Measurements from ENCODE around the gene MDGA2.

MDGA2 gene

GRCh38 chr14:47057364-47057763 lies 618.0 kb downstream of the MDGA2 start:
- no peak for DNase-seq (ENCODE audit: low read depth, low spot score)
- no peaks in the 10 kb centered on the region for H3K36me3 ChIP-seq (ENCODE audit: insufficient read depth, low read length)
- no peak overlapping the region for H3K4me3 ChIP-seq
- no peak for TF ChIP-seq FOXP2 (optimal IDR thresholded peaks at IDR 0.05; ENCODE audit: control extremely low read depth, extremely low read length, insufficient read depth)
- TF ChIP-seq EZH2 (IDR thresholded peaks at IDR 0.05), result no peak
- no peak for TF ChIP-seq POLR2AphosphoS5 (IDR thresholded peaks at IDR 0.05; ENCODE audit: borderline replicate concordance, low read depth, low read length)
- no peak overlapping the region for H3K9ac ChIP-seq (ENCODE audit: insufficient read length)
- no peak overlapping the region for H3K27ac ChIP-seq
- no peaks in the 10 kb centered on the region for H3K9me3 ChIP-seq (ENCODE audit: low read depth, low read length)

GRCh38 chr14:47044841-47045240 lies 630.6 kb downstream of the MDGA2 start:
- H3K9ac ChIP-seq (ENCODE audit: insufficient read length), result no peak overlapping the region
- H3K9me3 ChIP-seq (ENCODE audit: low read depth, low read length), result no peaks in the 10 kb centered on the region
- H3K36me3 ChIP-seq (ENCODE audit: insufficient read depth, low read length), result no peaks in the 10 kb centered on the region
- H3K27ac ChIP-seq, result no peak overlapping the region
- H3K4me3 ChIP-seq, result no peak overlapping the region
- TF ChIP-seq EZH2 (IDR thresholded peaks at IDR 0.05) (no peak), FOXP2 (optimal IDR thresholded peaks at IDR 0.05; ENCODE audit: control extremely low read depth, extremely low read length, insufficient read depth) (no peak), POLR2AphosphoS5 (IDR thresholded peaks at IDR 0.05; ENCODE audit: borderline replicate concordance, low read depth, low read length) (no peak)
- DNase-seq (ENCODE audit: low read depth, low spot score), result no peak

- Histone ChIP-seq H3K27ac (no peak overlapping the region), H3K36me3 (ENCODE audit: insufficient read depth, low read length) (no peaks in the 10 kb centered on the region), H3K9me3 (ENCODE audit: low read depth, low read length) (no peaks in the 10 kb centered on the region), H3K4me3 (no peak overlapping the region), H3K9ac (ENCODE audit: insufficient read length) (no peak overlapping the region)
- DNase-seq (ENCODE audit: low read depth, low spot score), result no peak
- TF ChIP-seq EZH2 (IDR thresholded peaks at IDR 0.05), result no peak
- TF ChIP-seq FOXP2 (optimal IDR thresholded peaks at IDR 0.05; ENCODE audit: control extremely low read depth, extremely low read length, insufficient read depth), result no peak
- no peak for TF ChIP-seq POLR2AphosphoS5 (IDR thresholded peaks at IDR 0.05; ENCODE audit: borderline replicate concordance, low read depth, low read length)
Measured at GRCh38 chr14:47040550-47040949, 634.9 kb downstream of the MDGA2 start.

GRCh38 chr14:47039336-47039735 lies 636.1 kb downstream of the MDGA2 start:
- no peak for TF ChIP-seq EZH2 (IDR thresholded peaks at IDR 0.05)
- no peak for TF ChIP-seq FOXP2 (optimal IDR thresholded peaks at IDR 0.05; ENCODE audit: control extremely low read depth, extremely low read length, insufficient read depth)
- TF ChIP-seq POLR2AphosphoS5 (IDR thresholded peaks at IDR 0.05; ENCODE audit: borderline replicate concordance, low read depth, low read length), result no peak

DNA sequence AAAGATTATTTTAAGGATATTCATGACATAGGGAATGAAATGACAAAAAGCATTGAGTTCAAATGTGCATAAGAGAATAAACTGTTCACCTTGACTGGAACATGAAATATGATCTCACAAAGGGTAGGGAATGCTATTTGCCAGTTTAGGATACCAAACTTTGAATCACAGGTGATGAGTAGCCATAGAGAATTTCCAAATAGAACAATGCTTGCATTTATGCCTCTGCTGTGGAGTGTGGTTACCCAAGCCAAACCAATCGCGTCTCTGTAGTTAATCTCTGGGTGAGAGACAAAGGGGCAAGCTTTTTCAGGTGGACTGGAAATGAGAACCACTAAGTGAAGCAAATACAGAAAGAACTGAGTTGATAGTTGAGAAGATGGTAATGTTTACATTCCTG lies 652.7 kb downstream of the MDGA2 start:
- no peak for TF ChIP-seq EZH2 (IDR thresholded peaks at IDR 0.05)
- DNase-seq (ENCODE audit: low read depth, low spot score), result no peak

More at GRCh38 chr14:47039336-47039735, 636.1 kb downstream of the MDGA2 start:
- Histone ChIP-seq H3K9me3 (ENCODE audit: low read depth, low read length) (no peaks in the 10 kb centered on the region), H3K9ac (ENCODE audit: insufficient read length) (no peak overlapping the region), H3K4me3 (no peak overlapping the region), H3K27ac (no peak overlapping the region), H3K36me3 (ENCODE audit: insufficient read depth, low read length) (no peaks in the 10 kb centered on the region)
- no peak for DNase-seq (ENCODE audit: low read depth, low spot score)

GRCh38 chr14:47020500-47020899 lies 654.9 kb downstream of the MDGA2 start:
- no peak overlapping the region for H3K27ac ChIP-seq
- no peaks in the 10 kb centered on the region for H3K36me3 ChIP-seq (ENCODE audit: insufficient read depth, low read length)
- no peak for DNase-seq (ENCODE audit: low read depth, low spot score)
- no peaks in the 10 kb centered on the region for H3K9me3 ChIP-seq (ENCODE audit: low read depth, low read length)
- H3K9ac ChIP-seq (ENCODE audit: insufficient read length), result no peak overlapping the region
- no peak overlapping the region for H3K4me3 ChIP-seq
- TF ChIP-seq POLR2AphosphoS5 (IDR thresholded peaks at IDR 0.05; ENCODE audit: borderline replicate concordance, low read depth, low read length) (no peak), EZH2 (IDR thresholded peaks at IDR 0.05) (no peak), FOXP2 (optimal IDR thresholded peaks at IDR 0.05; ENCODE audit: control extremely low read depth, extremely low read length, insufficient read depth) (no peak)

More for the DNA sequence above, 652.7 kb downstream of the MDGA2 start:
- no peaks in the 10 kb centered on the region for H3K9me3 ChIP-seq (ENCODE audit: low read depth, low read length)
- no peak overlapping the region for H3K4me3 ChIP-seq
- no peak overlapping the region for H3K27ac ChIP-seq
- H3K36me3 ChIP-seq (ENCODE audit: insufficient read depth, low read length), result no peaks in the 10 kb centered on the region
- H3K9ac ChIP-seq (ENCODE audit: insufficient read length), result no peak overlapping the region

DNA sequence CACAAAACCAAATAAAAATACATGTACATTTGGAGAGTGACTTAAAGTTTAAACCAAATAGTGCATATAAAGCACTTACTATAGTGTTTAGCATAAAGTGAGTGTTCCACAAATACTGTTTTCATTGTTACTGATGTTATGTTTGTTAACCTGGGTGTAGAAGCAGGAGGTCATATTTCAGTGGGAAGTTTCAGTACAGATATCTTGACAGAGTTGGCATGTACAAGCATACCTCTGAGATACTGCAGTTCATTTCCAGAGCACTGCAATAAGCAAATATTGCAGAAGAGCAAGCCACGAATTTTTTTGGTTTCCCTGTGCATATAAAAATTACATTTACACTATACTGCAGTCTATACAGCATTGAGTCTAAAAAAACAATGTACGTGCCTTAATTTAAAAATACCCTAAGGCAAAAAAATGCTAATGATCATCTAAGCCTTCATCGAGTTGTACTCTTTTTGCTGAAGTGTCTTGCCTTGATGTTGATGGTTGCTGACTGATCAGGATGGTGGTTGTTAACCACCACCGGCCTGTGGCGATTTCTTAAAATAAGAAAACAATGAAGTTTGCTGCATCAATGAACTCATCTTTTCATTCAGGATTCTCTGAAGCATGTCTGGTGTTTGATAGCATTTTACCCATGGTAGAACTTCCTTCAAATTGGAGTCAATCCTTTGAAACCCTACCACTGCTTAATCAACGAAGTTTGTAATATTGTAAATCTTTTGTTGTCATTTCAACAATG lies 662.7 kb downstream of the MDGA2 start:
- TF ChIP-seq EZH2 (IDR thresholded peaks at IDR 0.05) (no peak), POLR2AphosphoS5 (IDR thresholded peaks at IDR 0.05; ENCODE audit: borderline replicate concordance, low read depth, low read length) (no peak), FOXP2 (optimal IDR thresholded peaks at IDR 0.05; ENCODE audit: control extremely low read depth, extremely low read length, insufficient read depth) (no peak)
- Histone ChIP-seq H3K9ac (ENCODE audit: insufficient read length) (no peak overlapping the region), H3K9me3 (ENCODE audit: low read depth, low read length) (no peaks in the 10 kb centered on the region), H3K27ac (no peak overlapping the region), H3K4me3 (no peak overlapping the region), H3K36me3 (ENCODE audit: insufficient read depth, low read length) (no peaks in the 10 kb centered on the region)
- DNase-seq (ENCODE audit: low read depth, low spot score), result no peak

DNA sequence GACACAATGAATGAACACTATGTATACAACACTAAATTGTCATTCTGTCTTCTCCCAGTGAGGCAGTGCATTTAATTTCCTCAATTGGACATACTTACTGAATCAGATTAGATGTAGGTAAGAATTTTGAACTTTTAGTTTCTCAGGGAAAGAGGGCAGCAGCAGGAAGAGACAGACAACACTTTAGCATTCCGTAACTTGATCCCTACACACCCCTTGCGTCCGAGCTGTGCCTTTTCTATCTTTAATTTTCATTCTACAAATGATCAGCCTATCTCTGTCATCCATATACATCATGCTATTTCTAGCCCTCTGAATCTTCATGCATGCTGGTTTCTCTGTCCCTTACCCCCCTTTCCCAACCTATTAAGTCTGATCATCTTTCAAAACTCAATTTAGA lies 665.8 kb downstream of the MDGA2 start:
- TF ChIP-seq FOXP2 (optimal IDR thresholded peaks at IDR 0.05; ENCODE audit: control extremely low read depth, extremely low read length, insufficient read depth) (no peak), POLR2AphosphoS5 (IDR thresholded peaks at IDR 0.05; ENCODE audit: borderline replicate concordance, low read depth, low read length) (no peak), EZH2 (IDR thresholded peaks at IDR 0.05) (no peak)
- H3K9me3 ChIP-seq (ENCODE audit: low read depth, low read length), result no peaks in the 10 kb centered on the region
- no peak overlapping the region for H3K9ac ChIP-seq (ENCODE audit: insufficient read length)
- no peak overlapping the region for H3K27ac ChIP-seq
- no peak overlapping the region for H3K4me3 ChIP-seq
- no peak for DNase-seq (ENCODE audit: low read depth, low spot score)
- no peaks in the 10 kb centered on the region for H3K36me3 ChIP-seq (ENCODE audit: insufficient read depth, low read length)

DNA sequence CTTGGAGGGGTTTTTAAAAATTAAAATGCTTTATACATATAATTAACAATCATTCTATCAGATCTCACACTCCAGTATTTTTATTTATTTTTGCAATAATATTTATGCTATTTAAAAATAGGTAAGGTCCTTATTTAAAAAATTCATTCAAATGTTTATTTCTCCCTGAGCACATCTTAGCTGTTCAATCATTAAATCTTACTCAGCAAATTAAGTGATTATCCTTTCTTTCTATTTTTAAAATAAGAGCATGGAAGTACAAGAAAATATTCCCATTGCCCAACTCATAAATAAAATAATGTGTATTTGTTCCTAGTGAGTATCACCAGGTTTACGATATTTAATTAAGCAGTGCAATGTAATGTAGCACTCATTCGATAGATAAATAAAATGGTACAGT lies 666.7 kb downstream of the MDGA2 start:
- H3K36me3 ChIP-seq (ENCODE audit: insufficient read depth, low read length), result no peaks in the 10 kb centered on the region
- H3K27ac ChIP-seq, result no peak overlapping the region
- H3K4me3 ChIP-seq, result no peak overlapping the region
- DNase-seq (ENCODE audit: low read depth, low spot score), result no peak
- no peak overlapping the region for H3K9ac ChIP-seq (ENCODE audit: insufficient read length)
- H3K9me3 ChIP-seq (ENCODE audit: low read depth, low read length), result no peaks in the 10 kb centered on the region
- TF ChIP-seq POLR2AphosphoS5 (IDR thresholded peaks at IDR 0.05; ENCODE audit: borderline replicate concordance, low read depth, low read length) (no peak), EZH2 (IDR thresholded peaks at IDR 0.05) (no peak), FOXP2 (optimal IDR thresholded peaks at IDR 0.05; ENCODE audit: control extremely low read depth, extremely low read length, insufficient read depth) (no peak)
